GM18520 (cell line): Measurements from ENCODE around the gene QRSL1.
"Not testable (repeated sequence)": the region's sequence is repeated elsewhere in the genome, so short reads cannot be mapped to it uniquely, and the experiment has no call there.

Experiments
- ATAC-seq: cut with Tn5 transposase; IDR thresholded peaks from one replicate; pipeline ENCODE4 v1.9.1; 2021; ENCODE audit not compliant: unreplicated experiment

Gene QRSL1

DNA sequence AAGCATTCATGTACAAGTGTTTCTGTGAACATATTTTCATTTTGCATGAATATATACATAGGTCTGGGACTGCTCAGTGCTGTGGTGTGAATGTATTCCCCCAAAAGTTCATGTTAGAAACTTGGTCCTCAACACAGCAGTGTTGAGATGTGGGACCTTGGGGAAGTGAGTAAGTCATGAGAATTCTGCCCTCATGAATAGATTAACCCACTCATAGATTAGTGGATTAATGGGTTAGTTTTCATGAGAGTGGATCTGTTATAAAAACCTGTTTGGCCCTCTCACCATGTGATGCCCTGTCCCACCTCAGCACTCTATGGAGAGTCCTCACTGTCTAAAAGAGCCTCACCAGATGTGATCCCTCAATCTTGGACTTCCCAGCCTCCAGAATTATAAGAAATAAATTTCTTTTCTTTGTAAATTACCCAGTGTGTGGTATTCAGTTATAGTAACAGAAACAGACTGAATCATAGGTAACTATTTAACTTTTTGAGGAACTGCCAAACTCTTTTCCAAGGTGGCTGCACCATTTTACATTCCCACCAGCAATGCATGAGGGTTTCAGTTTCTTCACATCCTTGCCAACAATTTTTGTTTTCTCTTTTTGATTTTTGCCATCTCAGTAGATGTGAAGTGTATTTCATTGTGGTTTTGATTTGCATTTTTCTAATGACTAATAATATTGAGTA is 45.3 kb downstream of the QRSL1 start:
- ATAC-seq: no peak

DNA sequence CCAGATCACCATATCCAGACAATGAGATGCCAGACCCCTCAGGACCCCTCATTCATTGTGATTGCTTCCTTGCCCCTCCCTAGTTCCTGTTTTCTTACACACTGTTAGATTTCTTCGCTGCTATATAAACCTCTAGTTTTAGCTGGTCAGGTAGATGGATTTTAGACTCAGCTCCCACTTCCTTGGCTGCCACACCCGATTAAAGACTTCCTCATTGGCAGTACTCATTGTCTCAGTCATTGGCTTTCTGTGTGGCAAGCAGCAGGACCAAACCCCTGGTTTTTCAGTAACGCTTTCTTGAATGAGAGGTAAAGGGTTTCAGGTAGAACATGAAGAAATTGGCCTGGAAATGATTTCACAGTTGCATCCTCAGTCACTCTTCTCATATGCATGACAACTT is 47.9 kb downstream of the QRSL1 start:
- no peak for ATAC-seq

DNA sequence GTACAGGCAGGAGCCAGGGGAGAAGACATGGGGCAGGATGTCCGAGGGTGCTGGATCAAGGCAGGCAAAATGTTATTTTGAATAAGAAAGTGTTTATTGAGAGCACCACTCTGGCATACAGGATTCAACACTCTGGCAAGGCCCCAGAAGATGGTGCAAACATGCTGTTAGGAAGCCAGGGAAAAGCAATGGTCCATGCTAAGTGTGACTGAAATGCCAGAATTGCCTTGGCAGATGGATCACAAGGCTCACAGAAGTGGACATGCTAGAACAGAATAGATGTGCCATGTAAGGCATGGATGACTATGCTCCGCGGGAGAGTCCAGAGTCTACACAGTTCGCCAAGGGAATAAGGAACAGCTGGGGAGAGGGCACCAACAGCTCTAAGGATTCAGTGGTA is 54.6 kb downstream of the QRSL1 start:
- ATAC-seq: no peak

DNA sequence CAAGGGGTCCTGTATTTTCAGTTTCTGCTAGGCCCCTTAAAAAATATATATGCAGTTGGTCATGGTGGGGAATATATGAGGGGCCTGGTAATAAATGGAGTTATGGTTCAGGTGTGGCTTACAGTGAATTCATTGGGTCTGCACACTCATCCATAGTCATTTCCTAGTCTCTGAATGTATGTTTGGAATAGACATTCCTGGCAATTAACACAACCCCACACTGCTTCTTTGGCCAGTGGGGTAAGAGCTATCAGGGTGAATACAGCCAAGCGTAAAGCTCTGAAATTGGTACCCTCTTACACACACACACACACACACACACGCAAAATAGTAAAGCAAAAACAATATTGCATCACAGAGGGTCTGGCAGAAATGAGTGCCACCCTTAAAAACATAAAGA is 56.5 kb downstream of the QRSL1 start:
- no peak for ATAC-seq

DNA sequence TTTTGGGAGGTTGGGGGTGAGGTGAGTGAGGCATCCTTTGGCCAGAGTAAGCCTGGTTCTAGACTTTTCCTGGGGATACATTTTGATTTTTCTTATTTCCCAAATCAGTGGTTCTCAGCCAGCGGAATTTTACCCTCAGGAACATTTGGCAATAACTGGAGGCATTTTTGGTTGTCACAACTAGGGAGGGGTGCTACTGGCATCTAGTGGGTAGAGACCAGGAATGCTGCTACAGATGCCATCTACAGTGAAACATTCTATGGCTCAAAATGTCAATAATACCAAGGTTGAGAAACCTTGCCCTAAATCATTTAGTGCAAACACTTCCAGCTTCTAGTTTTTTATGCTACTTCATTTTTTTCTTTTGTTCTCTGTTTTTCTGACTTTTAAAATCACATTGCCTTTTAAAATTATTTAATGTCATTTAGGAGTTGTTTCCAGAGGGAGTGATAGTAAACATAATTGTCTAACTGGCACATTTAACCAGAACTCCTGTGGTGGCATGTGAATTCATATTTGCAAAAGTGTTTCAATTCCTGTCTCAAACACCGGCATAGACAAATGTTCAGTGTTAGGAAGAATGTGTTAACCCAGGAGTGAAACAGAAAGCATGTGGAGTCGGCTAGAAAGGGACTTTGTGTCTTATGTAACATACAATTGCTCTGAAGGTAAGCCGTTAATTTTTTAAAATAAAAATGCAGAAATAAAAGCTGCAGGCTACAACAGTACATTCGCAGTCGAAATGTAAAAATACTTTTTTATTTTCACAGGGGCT is 59.0 kb downstream of the QRSL1 start:
- no peak for ATAC-seq

DNA sequence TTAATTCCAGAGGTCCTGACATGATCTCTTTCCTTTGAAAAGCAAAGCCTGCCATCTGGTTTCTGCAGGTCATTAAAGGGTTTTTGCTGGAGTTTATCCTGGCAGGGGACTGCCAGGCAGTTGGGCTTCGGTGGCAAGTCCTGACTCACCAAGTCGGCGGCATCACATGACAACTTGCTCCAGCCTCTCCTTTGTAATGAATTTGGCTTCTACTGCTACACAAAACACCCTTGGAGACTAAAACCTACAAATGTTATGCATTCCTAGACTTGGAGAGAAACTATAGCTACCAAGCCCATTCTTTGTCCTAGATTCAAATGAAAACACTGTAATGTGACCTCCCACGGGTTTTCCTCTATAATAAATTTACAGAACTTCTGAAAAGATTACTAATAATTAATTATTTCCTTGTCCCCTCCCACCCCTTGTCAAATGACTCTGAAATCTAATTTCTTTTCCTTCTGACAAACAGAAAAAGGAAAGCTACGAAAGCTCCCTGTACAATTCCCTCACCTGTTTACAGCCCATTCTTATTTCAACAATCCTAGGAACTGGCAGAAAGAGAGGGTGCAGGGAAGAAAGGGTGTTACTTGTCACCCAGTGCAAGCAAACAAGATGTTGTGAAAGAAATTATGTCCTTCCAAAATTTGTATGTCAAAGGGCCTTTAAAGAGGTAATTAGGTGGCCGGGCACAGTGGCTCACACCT is 62.9 kb downstream of the QRSL1 start:
- no peak for ATAC-seq

DNA sequence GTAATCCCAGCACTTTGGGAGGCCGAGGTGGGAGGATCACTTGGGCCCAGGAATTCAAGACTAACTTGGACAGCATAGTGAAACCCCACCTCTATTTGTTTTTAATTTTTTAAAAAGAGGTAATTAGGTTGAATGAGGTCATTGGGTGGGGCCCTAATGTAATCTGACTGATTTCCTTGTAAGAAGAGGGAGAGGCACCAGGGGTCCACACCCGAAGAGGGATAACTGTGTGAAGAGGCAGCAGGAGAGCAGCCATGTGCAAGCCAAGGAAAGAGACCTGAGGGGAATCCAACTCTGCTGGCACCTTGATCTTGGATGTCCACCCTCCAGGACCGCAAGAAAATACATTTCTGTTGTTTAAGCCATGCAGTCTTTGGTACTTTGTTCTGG is 63.4 kb downstream of the QRSL1 start:
- ATAC-seq: no peak

DNA sequence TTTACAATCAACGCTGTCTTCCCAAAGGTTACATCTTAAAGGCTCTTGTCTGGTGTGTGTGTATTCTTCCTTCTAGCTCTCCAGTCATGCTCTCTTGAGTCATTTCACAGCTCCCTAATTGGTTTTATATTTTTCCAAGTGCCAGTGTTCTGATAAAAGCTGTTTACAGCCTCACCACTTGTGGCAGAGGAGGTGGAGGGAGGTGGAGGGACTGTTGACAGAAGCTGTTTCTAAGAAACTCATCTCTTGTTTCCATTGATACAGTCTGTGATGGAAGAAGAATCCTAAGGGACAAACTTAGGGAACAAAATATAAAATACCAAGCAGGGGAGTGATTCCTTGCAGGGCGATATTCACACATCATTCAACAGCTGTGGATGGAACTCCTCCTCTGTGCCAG is 64.0 kb downstream of the QRSL1 start:
- no peak for ATAC-seq

DNA sequence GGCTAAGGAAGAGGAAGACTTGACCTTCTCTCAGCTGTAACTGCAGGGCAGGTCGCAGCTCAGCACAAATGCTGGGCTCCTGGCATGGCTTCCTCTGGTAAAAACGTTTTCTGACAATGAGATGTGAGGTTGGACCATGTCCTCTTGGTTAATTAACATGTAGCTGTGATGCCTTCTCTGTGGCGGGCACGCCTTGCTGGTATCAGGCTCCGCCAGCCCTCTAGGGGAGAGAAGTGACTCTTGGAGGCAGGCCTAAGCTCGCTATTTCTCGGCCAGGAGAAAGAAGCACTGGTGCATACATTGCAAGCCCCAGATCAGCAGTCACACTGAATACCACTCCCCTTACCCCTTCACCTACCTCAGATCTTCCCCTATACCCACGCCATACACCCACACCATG is 65.0 kb downstream of the QRSL1 start:
- no peak for ATAC-seq

DNA sequence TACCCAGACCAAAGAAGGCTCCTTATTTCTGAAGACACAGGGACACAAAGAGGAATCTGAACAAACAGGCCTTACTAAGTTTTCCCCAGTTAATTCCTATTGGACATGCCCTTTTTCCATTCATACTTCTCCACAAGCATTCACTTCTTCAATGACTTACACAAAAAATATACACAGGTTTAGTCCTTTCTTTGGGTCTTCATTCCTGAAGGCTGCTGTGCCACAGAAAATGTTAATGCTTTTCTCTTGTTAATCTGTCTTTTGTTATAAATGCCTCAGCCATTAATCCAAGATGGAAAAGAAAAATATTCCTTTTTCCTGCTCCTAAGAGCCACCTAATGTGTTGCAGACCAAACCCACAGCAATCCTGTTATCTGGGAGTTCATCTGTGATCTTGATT is 71.2 kb downstream of the QRSL1 start:
- no peak for ATAC-seq

DNA sequence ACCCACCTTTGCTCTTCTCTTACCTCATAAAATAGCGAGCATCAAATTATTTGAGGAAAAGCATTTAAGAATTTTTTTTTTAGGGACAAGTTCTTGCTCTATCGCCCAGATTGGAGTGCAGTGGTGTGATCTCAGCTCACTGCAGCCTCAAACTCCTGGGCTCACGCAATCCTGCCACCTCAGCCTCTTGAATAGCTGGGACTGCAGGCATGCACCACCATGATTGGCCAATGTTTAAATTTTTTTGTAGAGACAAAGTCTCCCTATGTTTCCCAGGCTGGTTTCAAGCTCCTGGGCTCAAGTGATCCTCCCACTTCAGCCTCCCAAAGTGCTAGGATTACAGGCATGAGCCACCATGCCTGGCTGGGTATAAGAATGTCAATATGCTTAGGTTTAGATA is 71.8 kb downstream of the QRSL1 start:
- ATAC-seq: not testable (repeated sequence)

DNA sequence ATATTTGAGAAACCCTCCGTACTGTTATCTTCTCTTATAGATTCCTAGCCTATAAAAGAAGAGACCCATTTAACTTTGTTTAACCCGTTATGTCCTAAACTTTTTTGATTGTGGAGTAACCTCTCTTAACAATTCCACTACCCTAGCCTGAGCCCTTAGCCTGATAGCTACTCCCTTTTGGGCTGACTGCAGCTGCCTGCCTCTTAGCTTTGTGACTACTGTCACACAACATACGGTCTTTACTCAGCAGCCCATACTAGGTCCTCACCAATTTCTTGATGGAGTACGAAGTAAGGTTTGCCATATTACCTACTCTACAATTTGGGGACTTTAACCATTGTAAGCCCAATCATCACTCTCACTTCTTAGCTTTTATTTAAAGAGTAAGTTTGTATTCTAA is 72.7 kb downstream of the QRSL1 start:
- peak; percentile 8 for ATAC-seq

DNA sequence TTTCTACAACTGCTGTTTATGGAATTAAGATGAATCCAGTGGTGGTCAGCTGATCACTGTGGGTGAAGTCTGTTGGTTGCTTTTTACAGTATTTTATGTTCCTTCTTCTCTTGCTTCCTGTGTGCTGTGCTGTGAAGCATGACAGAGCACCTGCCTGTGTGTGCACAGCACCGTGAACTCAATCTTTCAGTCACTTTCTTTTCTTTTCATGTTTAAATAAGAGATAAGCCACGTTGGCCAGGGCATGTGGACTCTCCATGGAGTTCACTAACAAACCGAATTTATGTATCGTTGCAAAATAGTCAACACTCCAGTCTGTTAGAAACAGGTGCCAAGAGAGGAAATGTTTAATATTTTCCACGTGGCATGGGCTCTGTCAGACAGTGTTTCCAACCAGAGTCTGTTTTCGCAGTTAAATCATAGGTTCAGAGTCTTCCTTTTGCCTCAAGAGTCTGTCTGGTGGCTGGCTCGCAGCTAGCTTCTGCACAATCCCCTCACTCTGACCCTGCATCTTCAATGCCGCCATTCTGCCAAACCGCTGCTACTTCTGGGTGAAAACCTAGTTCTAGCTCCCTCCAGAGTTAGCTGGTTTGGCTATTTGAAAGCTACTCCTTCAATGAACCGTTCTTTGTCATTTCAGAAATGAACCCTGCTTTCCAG is 73.2 kb downstream of the QRSL1 start:
- ATAC-seq: peak; percentile 91

DNA sequence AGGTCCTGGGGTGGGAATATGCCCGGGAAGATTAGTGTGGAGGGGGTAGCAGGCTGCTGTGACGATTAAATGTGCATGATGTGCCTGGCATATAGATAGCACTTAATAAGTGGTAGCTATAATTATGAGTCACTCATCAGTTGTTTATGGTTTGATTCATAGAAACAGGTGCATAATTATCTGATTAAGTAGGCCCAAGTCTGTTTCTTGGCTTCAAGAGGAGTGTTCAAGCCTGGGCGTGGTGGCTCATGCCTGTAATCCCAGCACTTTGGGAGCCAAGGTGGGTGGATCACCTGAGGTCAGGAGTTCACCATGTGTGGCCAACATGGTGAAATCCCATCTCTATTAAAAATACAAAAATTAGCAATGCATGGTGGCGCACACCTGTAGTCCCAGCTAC is 74.9 kb downstream of the QRSL1 start:
- no peak for ATAC-seq

DNA sequence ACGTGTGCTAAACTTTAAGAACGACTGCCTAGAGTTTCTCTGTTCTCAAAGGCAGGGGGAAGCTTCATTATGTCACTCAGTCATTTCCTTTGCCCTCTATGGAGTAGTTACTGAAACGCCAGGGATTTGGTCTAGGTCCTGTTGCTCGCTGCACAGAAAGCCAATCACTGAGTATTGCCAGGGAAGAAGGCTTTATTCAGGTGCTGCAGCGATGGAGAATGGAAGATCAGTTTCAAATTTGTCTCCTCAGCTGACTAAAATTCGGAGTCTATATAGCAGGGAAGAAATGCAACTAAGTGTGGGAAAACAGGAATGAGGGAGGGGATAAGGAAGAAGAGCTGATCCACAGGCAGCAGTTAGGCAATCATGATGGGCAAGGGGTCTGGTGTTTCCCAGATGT is 75.8 kb downstream of the QRSL1 start:
- no peak for ATAC-seq

DNA sequence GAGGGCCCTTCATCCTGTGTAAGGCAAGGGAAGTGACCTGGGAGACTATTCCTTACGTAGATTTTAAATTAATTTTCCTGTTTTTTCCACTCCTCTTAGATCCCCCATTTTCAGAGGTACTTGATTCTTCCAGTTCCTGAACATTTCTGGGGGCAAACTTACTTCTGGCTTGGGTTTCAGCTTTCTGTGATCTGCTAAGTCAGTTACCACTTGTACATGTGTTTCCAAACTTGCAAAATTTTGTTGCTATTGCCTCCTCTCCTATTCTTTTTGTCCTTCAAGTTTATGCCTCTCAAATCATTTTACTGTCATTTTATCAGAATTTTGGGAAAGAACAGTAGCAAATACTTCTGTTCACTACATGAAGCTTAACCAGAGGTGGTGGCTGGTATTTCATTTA is 81.2 kb downstream of the QRSL1 start:
- ATAC-seq: no peak

DNA sequence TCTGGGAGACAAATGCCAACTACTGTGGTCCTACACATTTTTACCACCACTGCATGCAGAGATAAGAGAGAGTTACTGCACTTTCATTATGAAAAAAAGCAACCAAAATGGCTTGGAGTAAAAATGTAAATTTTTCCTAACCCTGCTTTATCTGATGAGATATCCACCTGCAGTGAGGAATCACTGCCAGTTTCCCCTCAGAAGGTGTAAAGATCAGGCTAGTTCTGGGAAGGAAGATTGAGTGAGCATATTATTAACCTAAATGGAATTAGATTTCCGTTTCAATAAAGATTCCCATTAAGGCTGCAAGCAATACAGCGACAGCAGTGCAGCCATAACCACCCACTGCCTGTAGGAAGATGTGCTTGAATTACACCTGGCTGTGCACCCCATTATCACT is 84.9 kb downstream of the QRSL1 start:
- ATAC-seq: no peak

DNA sequence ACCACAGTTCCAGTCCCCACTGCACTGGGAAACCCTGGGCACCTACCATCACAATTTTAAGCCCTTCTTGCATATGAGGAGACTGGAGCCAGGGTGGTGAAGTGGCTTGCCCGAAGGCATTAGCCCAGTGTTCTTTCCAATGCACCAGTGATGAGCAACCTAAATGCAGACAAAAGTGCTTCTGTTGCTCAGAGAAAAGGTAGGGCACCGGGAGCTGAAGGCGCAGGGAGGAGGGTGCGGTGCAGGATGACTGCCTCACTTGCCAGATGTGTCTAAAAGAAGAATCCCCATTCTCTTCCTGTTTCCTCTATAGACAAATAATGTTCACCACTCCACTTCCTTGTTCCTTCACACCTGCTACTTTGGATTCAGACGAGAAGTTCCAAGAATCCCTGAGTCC is 86.5 kb downstream of the QRSL1 start:
- no peak for ATAC-seq

DNA sequence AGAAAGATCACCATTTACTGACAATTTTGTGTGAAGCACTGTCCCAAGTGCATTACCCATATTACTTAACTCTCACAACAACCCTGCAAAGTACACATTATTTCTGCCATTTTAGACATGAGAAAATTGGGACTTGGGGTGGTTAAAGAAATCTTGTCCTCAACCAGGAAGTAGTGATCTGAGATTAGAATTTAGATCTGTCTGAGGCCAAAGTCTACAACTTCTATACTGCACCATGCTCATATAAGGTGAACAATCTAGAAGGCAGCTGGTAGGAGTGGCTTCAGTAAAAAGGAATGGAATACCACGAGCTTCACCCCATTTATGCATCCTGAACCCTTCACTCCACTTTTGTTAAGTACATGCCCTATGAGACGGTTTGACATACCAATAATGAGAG is 87.6 kb downstream of the QRSL1 start:
- no peak for ATAC-seq
